K562 (cell line): ENCODE results near the gene RNF217. TPM values are rescaled to one million over a fixed set of nuclear protein-coding genes. Genes with fewer than 3 reads are reported as not detected.

Experiments
- ATAC-seq: fragments of 200-7000 bp; cut with Tn5 transposase; 3 replicates; pipeline ENCODE4 v1.9.1; 2020; ENCODE audit warnings: moderate library complexity
- BruUV-seq: library from RNA; stranded (reverse); fragments of 400-500 nt; replicated peaks from 2 replicates; lab custom pipeline; 2021; lab: Mats Ljungman, UMichigan
- CTCF ChIA-PET: fragments of 300-600 bp; formaldehyde crosslinking; extraction: SDS; loops from one replicate; lab custom pipeline; 2021; ENCODE audit warnings: low intra/inter-chr PET ratio; lab: Yijun Ruan, JAX
- POLR2A ChIA-PET: fragments of 300-600, 350-650 bp; sonication (Branson Sonifier 250); formaldehyde crosslinking; extraction: SDS; loops from one replicate; lab custom pipeline; 2021; ENCODE audit warnings: antibody characterized with exemption, inconsistent platforms; lab: Yijun Ruan, JAX
- DNase-seq, 4 experiments: peaks; one replicate each; pipeline versions ENCODE4 v3.0.0 to v3.0.0-alpha.2; 2011 to 2018; ENCODE audit warnings: low spot score in 3 of 4, mixed read lengths in 3 of 4; ENCODE audit errors: extremely low read depth in 1 of 4
- FAIRE-seq: peaks from 2 replicates; lab custom pipeline; 2011; peaks lifted over from hg19 to GRCh38; lab: Jason Lieb, UNC
- H2AFZ ChIP-seq: 2 replicates; pipeline ENCODE4 v1.6.0; 2011; ENCODE audit warnings: low read depth, low read length, control low read depth, inconsistent platforms
- H3K27ac ChIP-seq: fragments of 200-600 bp; 3 replicates; pipeline ENCODE4 v1.8.0; 2011; ENCODE audit warnings: low read depth, mild to moderate bottlenecking, control low read depth, inconsistent platforms, low read length, moderate library complexity, mixed read lengths; ENCODE audit errors: extremely low read depth
- H3K27me3 ChIP-seq, 2 experiments: fragments of 300-600 bp in 1 of 2; 2 replicates in 1 of 2; 3 replicates in 1 of 2; pipeline versions ENCODE4 v1.6.0 to v1.8.0; 2011; ENCODE audit warnings: inconsistent platforms in 2 of 2, low read length in 2 of 2, mild to moderate bottlenecking in 1 of 2, mixed read lengths in 1 of 2, moderate library complexity in 1 of 2; ENCODE audit not compliant: control insufficient read depth in 2 of 2, insufficient read depth in 2 of 2
- H3K36me3 ChIP-seq: fragments of 300-600 bp; 3 replicates; pipeline ENCODE4 v1.8.0; 2011; ENCODE audit warnings: mild to moderate bottlenecking, low read length, inconsistent platforms; ENCODE audit not compliant: control insufficient read depth, insufficient read depth
- H3K4me1 ChIP-seq, 2 experiments: fragments of 200-600 bp in 1 of 2; replicated peaks in 1 of 2; 2 replicates in 1 of 2; 3 replicates in 1 of 2; pipeline versions ENCODE4 v1.5.1 to v1.8.0; 2011; ENCODE audit warnings: inconsistent platforms in 2 of 2, low read length in 2 of 2, mild to moderate bottlenecking in 1 of 2, mixed read lengths in 1 of 2, moderate library complexity in 1 of 2; ENCODE audit not compliant: control insufficient read depth in 2 of 2, insufficient read depth in 2 of 2
- H3K4me2 ChIP-seq: 2 replicates; pipeline ENCODE4 v1.6.1; 2011; ENCODE audit warnings: low read length, control low read depth, inconsistent platforms, mixed read lengths; ENCODE audit not compliant: insufficient read depth
- H3K4me3 ChIP-seq: fragments of 200-600 bp; sonication (generic), shearing (Covaris generic); 2 replicates; pipeline ENCODE4 v1.5.1; 2016; ENCODE audit warnings: control low read depth, inconsistent platforms
- H3K79me2 ChIP-seq: fragments of 200-600 bp; 3 replicates; pipeline ENCODE4 v1.8.0; 2011; ENCODE audit warnings: low read length, inconsistent platforms; ENCODE audit not compliant: control insufficient read depth, insufficient read depth
- H3K9ac ChIP-seq, 2 experiments: 2 replicates each; pipeline versions ENCODE4 v1.6.0 to v1.6.1; 2011; ENCODE audit warnings: low read depth in 2 of 2, low read length in 2 of 2, control low read depth in 1 of 2, inconsistent platforms in 1 of 2, mild to moderate bottlenecking in 1 of 2, mixed read lengths in 1 of 2; ENCODE audit not compliant: insufficient read depth in 1 of 2
- H3K9me1 ChIP-seq: one replicate; pipeline ENCODE4 v1.6.0; 2011; ENCODE audit warnings: inconsistent platforms, mild to moderate bottlenecking, low read length, moderate library complexity; ENCODE audit not compliant: control insufficient read depth, insufficient read depth
- H3K9me3 ChIP-seq: replicated peaks from 2 replicates; pipeline ENCODE4 v1.5.1; 2011; ENCODE audit warnings: low read depth, low read length, inconsistent platforms; ENCODE audit not compliant: control insufficient read depth, insufficient read depth
- H4K20me1 ChIP-seq: replicated peaks from 2 replicates; pipeline ENCODE4 v1.6.1; 2011; ENCODE audit warnings: low read length, inconsistent platforms, mixed read lengths; ENCODE audit not compliant: control insufficient read depth, insufficient read depth
- ATF4 ChIP-seq: fragments of 450-650 bp; formaldehyde crosslinking; IDR thresholded peaks from 2 replicates; pipeline ENCODE4 v1.4.0; 2022; ENCODE audit warnings: mild to moderate bottlenecking, moderate library complexity
- BHLHE40 ChIP-seq: IDR thresholded peaks from 2 replicates; pipeline ENCODE4 v1.6.1; 2011; ENCODE audit warnings: low read length, improper control_type of control experiment
- BRD9 ChIP-seq: fragments of 450-650 bp; IDR thresholded peaks from 2 replicates; pipeline ENCODE4 v1.6.1; 2018; ENCODE audit warnings: low read depth; ENCODE audit not compliant: partially characterized antibody
- FOXA3 ChIP-seq, 2 experiments: fragments of 450-650 bp in 1 of 2; sonication (generic) in 1 of 2; formaldehyde crosslinking; IDR thresholded peaks in 1 of 2; conservative IDR thresholded peaks in 1 of 2; 2 replicates each; pipeline versions ENCODE4 v1.4.0 to v1.8.0; 2020 to 2022; ENCODE audit warnings: mild to moderate bottlenecking in 2 of 2, missing genetic modification reagents in 1 of 2
- FOXP4 ChIP-seq: sonication (generic); formaldehyde crosslinking; IDR thresholded peaks from 2 replicates; pipeline ENCODE4 v1.8.0; 2022; ENCODE audit warnings: mild to moderate bottlenecking, missing genetic modification reagents, borderline replicate concordance
- HOMEZ ChIP-seq: fragments of 250-450 bp; sonication (Bioruptor Pico); IDR thresholded peaks from 2 replicates; pipeline ENCODE4 v1.4.0; 2020; ENCODE audit warnings: mild to moderate bottlenecking, moderate library complexity
- JUNB ChIP-seq: fragments of 450-650 bp; formaldehyde crosslinking; conservative IDR thresholded peaks from 2 replicates; pipeline ENCODE4 v1.4.0; 2020; ENCODE audit warnings: mild to moderate bottlenecking
- KAT8 ChIP-seq: fragments of 450-650 bp; IDR thresholded peaks from 2 replicates; pipeline ENCODE4 v1.6.1; 2016; ENCODE audit warnings: low read depth, mild to moderate bottlenecking
- KLF10 ChIP-seq: fragments of 250-450 bp; sonication (Bioruptor Pico); IDR thresholded peaks from 2 replicates; pipeline ENCODE4 v1.6.1; 2021; ENCODE audit warnings: matching md5 sums
- MCM5 ChIP-seq: fragments of 450-650 bp; IDR thresholded peaks from 2 replicates; pipeline ENCODE4 v1.6.1; 2016; ENCODE audit warnings: low read depth
- NR2C1 ChIP-seq, 2 experiments: fragments of 450-650 bp; IDR thresholded peaks; 2 replicates each; pipeline ENCODE4 v1.6.1; 2017; ENCODE audit warnings: mild to moderate bottlenecking in 2 of 2, antibody characterized with exemption in 1 of 2, inconsistent platforms in 1 of 2, missing compliant biosample characterization in 1 of 2, missing genetic modification characterization in 1 of 2
- PHB ChIP-seq: fragments of 250-450 bp; sonication (Bioruptor Pico); IDR thresholded peaks from 2 replicates; pipeline ENCODE4 v1.5.0; 2021
- PYGO2 ChIP-seq: fragments of 450-650 bp; IDR thresholded peaks from 2 replicates; pipeline ENCODE4 v1.6.1; 2016; ENCODE audit warnings: mild to moderate bottlenecking, missing genetic modification characterization, moderate library complexity, missing compliant biosample characterization
- RBFOX2 ChIP-seq: fragments of 200-400 bp; formaldehyde crosslinking; IDR thresholded peaks from 2 replicates; pipeline ENCODE4 v1.6.1; 2017; ENCODE audit warnings: low read depth, mild to moderate bottlenecking, low read length, moderate library complexity
- SMARCA5 ChIP-seq: fragments of 450-650 bp; IDR thresholded peaks from 2 replicates; pipeline ENCODE4 v1.6.1; 2016
- ZC3H4 ChIP-seq: sonication (generic); formaldehyde crosslinking; IDR thresholded peaks from 2 replicates; pipeline ENCODE4 v1.9.0; 2021; ENCODE audit warnings: missing genetic modification reagents, borderline replicate concordance
- ZNF449 ChIP-seq: fragments of 250-450 bp; sonication (Bioruptor Pico); IDR thresholded peaks from 2 replicates; pipeline ENCODE4 v1.8.0; 2022; ENCODE audit warnings: moderate library complexity, mild to moderate bottlenecking, inconsistent platforms
- ZNF764 ChIP-seq: fragments of 250-450 bp; sonication (Bioruptor Pico); IDR thresholded peaks from 2 replicates; pipeline ENCODE4 v1.4.0; 2020; ENCODE audit warnings: low read depth, mild to moderate bottlenecking, moderate library complexity
- WGBS: fragments of 100-300 bp; shearing (Covaris generic); methylation state at CpG from one replicate; pipeline ENCODE4 v1.1.6; 2016; ENCODE audit warnings: low coverage, mixed read lengths; ENCODE audit not compliant: insufficient coverage; ENCODE audit errors: missing lambda C conversion rate; 5-methylcytosine and 5-hydroxymethylcytosine counted together
- in situ Hi-C: fragments of 300-500 bp; cut with MboI; formaldehyde crosslinking; loops from 4 replicates; pipeline ENCODE4 v1.15.0; 2018; ENCODE audit warnings: inconsistent platforms, mixed read lengths
- intact Hi-C: fragments of 100-400 bp; cut with micrococcal nuclease; formaldehyde crosslinking; loops from 2 replicates; pipeline ENCODE4 v1.14.2; 2022
- polyA plus RNA-seq, 8 experiments: library from polyadenylated mRNA; depleted of rRNA in 4 of 8; stranded (reverse) in 5 of 8; unstranded in 3 of 8; fragments of >200 nt; fragmentation: Nextera tagmentation in 2 of 8; fragmentation: Illumina TruSeq in 1 of 8; extraction: Ambion mirVana in 2 of 8; extraction: Trizol in 1 of 8; gene quantifications; 2 replicates each; pipeline versions ENCODE4 v1.2.1 to v1.2.3, GENCODE V29; 2011 to 2014; ENCODE audit warnings: inconsistent platforms in 1 of 8, missing spikeins in 1 of 8
- total RNA-seq, 7 experiments: library from RNA; depleted of rRNA in 6 of 7; stranded (reverse); fragments of >200 nt in 6 of 7; fragmentation: Illumina TruSeq in 2 of 7; extraction: Trizol in 2 of 7; gene quantifications; 2 replicates each; pipeline versions ENCODE4 v1.2.1 to v1.2.3, GENCODE V29; 2011 to 2021; ENCODE audit warnings: low replicate concordance in 1 of 7

RNF217 gene
- total and polyA plus RNA-seq, 9 of the 15 experiments (the other 6 are each of a cell fraction or from before 2014, with no cell fraction given), result 2.9 to 25.6 (median 12.0) TPM

GRCh38 chr6:125088963-125089362 is 126.7 kb downstream of the RNF217 start:
- TF ChIP-seq PYGO2 (no peak), NR2C1 (IDR thresholded peaks at IDR 0.05) (no peak), NR2C1 (tag; IDR thresholded peaks at IDR 0.05) (no peak), ATF4 (CRISPR knock-in tag) (no peak), PHB (CRISPR knock-in tag) (no peak), BRD9 (no peak), FOXA3 (CRISPR knock-in tag; conservative IDR thresholded peaks at IDR 0.05 in 1 of 2, IDR thresholded peaks at IDR 0.05 in 1 of 2) (no peak), ZNF764 (CRISPR knock-in tag) (no peak), SMARCA5 (no peak), HOMEZ (no peak), FOXP4 (CRISPR knock-in tag) (no peak), MCM5 (no peak), JUNB (CRISPR knock-in tag) (no peak), KAT8 (no peak), ZNF449 (CRISPR knock-in tag) (no peak), KLF10 (CRISPR knock-in tag) (no peak), ZC3H4 (CRISPR knock-in tag) (no peak), BHLHE40 (no peak), RBFOX2 (no peak)
- no peaks in the 10 kb centered on the region for H3K9me3 ChIP-seq
- in situ Hi-C loops (no loop called here), intact Hi-C loops (no loop called here)
- FAIRE-seq, result no peak
- no TSS peak for BruUV-seq
- H3K4me3 ChIP-seq, result no peak overlapping the region
- H2AFZ ChIP-seq, result no peak overlapping the region
- ChIA-PET CTCF (no interaction called here), POLR2A (interaction anchor here (0.6 kb wide), 1 partner anchor 23 kb away, joined by 3 read pairs; no protein-coding TSS in a partner anchor)
- H3K27me3 ChIP-seq, result no peaks in the 10 kb centered on the region
- H3K4me2 ChIP-seq, result no peak overlapping the region
- H3K36me3 ChIP-seq, result peaks cover 21% of the 10 kb centered on the region; the same call in 2 of the 3 replicates
- no peaks in the 10 kb centered on the region for H4K20me1 ChIP-seq
- ATAC-seq, result no peak
- H3K79me2 ChIP-seq, result peaks cover 5% of the 10 kb centered on the region; the same call in 1 of the 3 replicates
- DNase-seq, result no peak
- no peak overlapping the region for H3K27ac ChIP-seq
- peaks cover 0 to 22% of the 10 kb centered on the region in 2 experiments for H3K4me1 ChIP-seq
- no peak overlapping the region for H3K9ac ChIP-seq
- WGBS, result 99% methylated on average over 5 of the region's 5 CpGs
- H3K9me1 ChIP-seq, result no peaks in the 10 kb centered on the region
